GM23248 (cell line): ENCODE measurements around the gene SMPX.

Experiments
- EZH2 ChIP-seq: fragments of 200-600 bp; sonication (generic); IDR thresholded peaks from 2 replicates; pipeline ENCODE4 v1.6.1; 2018; ENCODE audit warnings: antibody characterized with exemption, mild to moderate bottlenecking; ENCODE audit not compliant: insufficient read depth, poor library complexity, severe bottlenecking
- EZH2phosphoT487 ChIP-seq: fragments of 200-600 bp; sonication (generic); IDR thresholded peaks from 2 replicates; pipeline ENCODE4 v1.6.1; 2018; ENCODE audit warnings: antibody characterized with exemption, moderate library complexity, mild to moderate bottlenecking, low read depth; ENCODE audit not compliant: insufficient read depth

DNA sequence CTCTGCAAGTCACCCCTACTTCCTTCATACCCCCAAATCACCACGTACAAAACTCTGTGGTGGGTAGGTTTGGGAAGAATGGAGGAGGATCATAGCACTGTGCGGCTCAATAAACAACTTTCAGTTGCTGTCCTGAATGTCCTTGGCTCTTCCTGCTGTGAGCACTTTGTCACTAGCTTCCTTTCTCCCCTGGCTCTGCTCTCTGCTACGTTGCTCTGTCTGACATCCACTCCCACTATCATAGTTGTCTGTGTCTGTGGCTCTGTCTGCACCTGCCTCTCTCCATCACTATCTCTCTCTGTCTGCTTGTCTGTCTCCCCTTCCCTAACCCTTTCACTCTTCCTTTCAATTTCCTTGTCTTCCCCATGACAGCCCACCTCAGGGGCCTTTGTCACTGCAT is 21.2 kb upstream of the SMPX start:
- TF ChIP-seq EZH2 = no peak
- no peak for TF ChIP-seq EZH2phosphoT487
